Stimulated activated CD8-positive, alpha-beta memory T cell treated with anti-CD3 and anti-CD28 coated beads, Interleukin-12 subunit alpha, Interleukin-12 subunit beta, amount 100 ng/mL, for 4 hours (primary cell): Measurements from ENCODE around the gene DNAJC4.

ENCODE experiments used
- DNase-seq: peaks from one replicate; pipeline ENCODE4 v3.0.0-alpha.2; 2020; ENCODE audit warnings: low read depth

Gene DNAJC4

GRCh38 chr11:64229744-64230170 is 591 bp upstream of the DNAJC4 start:
- no peak for DNase-seq

- DNase-seq = no peak
Observed at GRCh38 chr11:64230985-64231365, 627 bp downstream of the DNAJC4 start.

- no peak for DNase-seq
Observed at GRCh38 chr11:64231546-64231945, 1.2 kb downstream of the DNAJC4 start.

GRCh38 chr11:64232182-64232966 is 2.0 kb downstream of the DNAJC4 start:
- DNase-seq = no peak

GRCh38 chr11:64232967-64233315 is 2.6 kb downstream of the DNAJC4 start:
- no peak for DNase-seq

- DNase-seq = peak; percentile 71
Observed at GRCh38 chr11:64233913-64234586, 3.7 kb downstream of the DNAJC4 start, which contains the start of gene VEGFB. Gene VEGFB (plus strand): TSS chr11:64234584. CDS start chr11:64234834, 250 bp downstream.

GRCh38 chr11:64234647-64235379 is 4.5 kb downstream of the DNAJC4 start:
- DNase-seq = peak; percentile 43

- DNase-seq = no peak
Observed at GRCh38 chr11:64235437-64236161, 5.3 kb downstream of the DNAJC4 start.

- DNase-seq = no peak
Observed at GRCh38 chr11:64237484-64237951, 7.2 kb downstream of the DNAJC4 start.

GRCh38 chr11:64238076-64238475 is 7.7 kb downstream of the DNAJC4 start:
- no peak for DNase-seq

GRCh38 chr11:64238999-64239398 is 8.7 kb downstream of the DNAJC4 start:
- DNase-seq = no peak

GRCh38 chr11:64239662-64240434 is 9.5 kb downstream of the DNAJC4 start:
- no peak for DNase-seq

- DNase-seq = peak; percentile 97
Observed at GRCh38 chr11:64240435-64241240, 10.3 kb downstream of the DNAJC4 start, which contains the start of gene FKBP2. Gene FKBP2 (plus strand): TSS chr11:64241095. CDS start chr11:64242388, 1,293 bp downstream.

GRCh38 chr11:64241241-64241490 is 10.8 kb downstream of the DNAJC4 start:
- peak; percentile 100 for DNase-seq

- no peak for DNase-seq
Observed at GRCh38 chr11:64241491-64242374, 11.4 kb downstream of the DNAJC4 start.

GRCh38 chr11:64243236-64243854 is 13.0 kb downstream of the DNAJC4 start:
- DNase-seq = no peak

GRCh38 chr11:64244107-64244506 is 13.8 kb downstream of the DNAJC4 start:
- DNase-seq = no peak

GRCh38 chr11:64244966-64245365 is 14.6 kb downstream of the DNAJC4 start:
- no peak for DNase-seq

- peak; percentile 35 for DNase-seq
Observed at GRCh38 chr11:64245401-64245796, 15.1 kb downstream of the DNAJC4 start.
